Activated CD4-positive, alpha-beta memory T cell treated with anti-CD3 and anti-CD28 coated beads, Interleukin-2, amount 10 ng/mL, durations not matched to agents 7 days and 5 days (primary cell): ENCODE data around the gene FBXO41. TPM values are rescaled to one million over a fixed set of nuclear protein-coding genes. Genes with fewer than 3 reads are reported as not detected.

Source experiments
- CTCF ChIA-PET: fragments of 350-600 bp; sonication (Branson Sonifier 250); formaldehyde crosslinking; loops from one replicate; lab custom pipeline; 2021; ENCODE audit warnings: antibody characterized with exemption, inconsistent platforms; lab: Charles Lee
- POLR2A ChIA-PET: fragments of 350-600 bp; sonication (Branson Sonifier 250); formaldehyde crosslinking; loops from one replicate; lab custom pipeline; 2021; ENCODE audit warnings: antibody characterized with exemption; lab: Charles Lee
- DNase-seq: peaks from one replicate; pipeline ENCODE4 v3.0.0-alpha.2; 2020
- H3K27ac Mint-ChIP-seq: one replicate; pipeline ENCODE4 v1.8.0; 2021; ENCODE audit warnings: mild to moderate bottlenecking, mixed read lengths
- H3K27me3 Mint-ChIP-seq: one replicate; pipeline ENCODE4 v1.8.0; 2021; ENCODE audit warnings: mixed read lengths
- H3K36me3 Mint-ChIP-seq: one replicate; pipeline ENCODE4 v1.8.0; 2021; ENCODE audit warnings: low read depth, mixed read lengths
- H3K4me1 Mint-ChIP-seq: one replicate; pipeline ENCODE4 v1.8.0; 2021; ENCODE audit warnings: mixed read lengths
- H3K4me3 Mint-ChIP-seq: one replicate; pipeline ENCODE4 v1.8.0; 2021; ENCODE audit warnings: mild to moderate bottlenecking, mixed read lengths
- H3K9me3 Mint-ChIP-seq: one replicate; pipeline ENCODE4 v1.8.0; 2021; ENCODE audit warnings: mixed read lengths
- total RNA-seq, 2 experiments: library from RNA; stranded (reverse); gene quantifications; one replicate each; pipeline ENCODE4 v1.2.3, GENCODE V29; 2021

The FBXO41 gene
- total RNA-seq, 2 experiments from 2014 or later: 12.0 to 13.3 TPM

- Mint-ChIP-seq H3K27ac (no peak within 1 kb of the TSS), H3K9me3 (no peaks in the 10 kb centered on the region), H3K27me3 (peaks cover 84% of the 10 kb centered on the region), H3K4me3 (peak within 1 kb of the TSS; percentile 69), H3K36me3 (no peaks in the 10 kb centered on the region), H3K4me1 (peaks cover 16% of the 10 kb centered on the region)
- peak; percentile 92 for DNase-seq
- ChIA-PET CTCF (interaction anchor here (0.7 to 1.2 kb wide), 6 partner anchors 9 to 406 kb away, joined by 3 to 5 read pairs (median 3); partner anchors contain the start of genes ALMS1, FBXO41 and SPR), POLR2A (interaction anchor here (0.7 to 2.5 kb wide), 3 partner anchors 9 to 92 kb away, joined by 3 to 13 read pairs (median 7); partner anchors contain the start of genes ALMS1 and CCT7)
Observed at GRCh38 chr2:73293534-73294171, 9.4 kb upstream of the FBXO41 start, which contains the start of gene EGR4. Gene EGR4 (minus strand): TSS chr2:73293548. CDS start chr2:73293317, 231 bp downstream.

GRCh38 chr2:73292906-73293533 lies 8.7 kb upstream of the FBXO41 start:
- Mint-ChIP-seq H3K4me1 (peaks cover 16% of the 10 kb centered on the region), H3K9me3 (no peaks in the 10 kb centered on the region), H3K4me3 (peak overlapping the region; percentile 69), H3K27me3 (peaks cover 87% of the 10 kb centered on the region), H3K27ac (no peak overlapping the region), H3K36me3 (no peaks in the 10 kb centered on the region)
- CTCF ChIA-PET: interaction anchor here (0.8 to 1.4 kb wide), 6 partner anchors 60 to 406 kb away, joined by 3 to 5 read pairs (median 3); partner anchors contain the start of genes ALMS1, PRADC1 and SPR
- DNase-seq: no peak
- POLR2A ChIA-PET: interaction anchor here (0.9 to 2.5 kb wide), 2 partner anchors 9 to 93 kb away, joined by 3 to 13 read pairs; partner anchors contain the start of gene ALMS1

GRCh38 chr2:73292316-73292905 lies 8.1 kb upstream of the FBXO41 start:
- Mint-ChIP-seq H3K27me3 (peaks cover 83% of the 10 kb centered on the region), H3K4me3 (peak overlapping the region; percentile 61), H3K9me3 (no peaks in the 10 kb centered on the region), H3K27ac (no peak overlapping the region), H3K4me1 (peaks cover 16% of the 10 kb centered on the region), H3K36me3 (no peaks in the 10 kb centered on the region)
- ChIA-PET CTCF (interaction anchor here (1.2 to 1.4 kb wide), 2 partner anchors 59 to 80 kb away, joined by 3 to 4 read pairs; partner anchors contain the start of gene PRADC1), POLR2A (interaction anchor here (2.5 kb wide), 1 partner anchor 93 kb away, joined by 13 read pairs; the partner anchor contains the start of gene ALMS1)
- no peak for DNase-seq

- no peak for DNase-seq
Observed at GRCh38 chr2:73291461-73292315, 7.4 kb upstream of the FBXO41 start.

GRCh38 chr2:73291093-73291460 lies 6.8 kb upstream of the FBXO41 start:
- Mint-ChIP-seq H3K9me3 (no peaks in the 10 kb centered on the region), H3K27me3 (peaks cover 75% of the 10 kb centered on the region), H3K27ac (no peak overlapping the region), H3K36me3 (no peaks in the 10 kb centered on the region), H3K4me3 (peak overlapping the region; percentile 34), H3K4me1 (peaks cover 16% of the 10 kb centered on the region)
- POLR2A ChIA-PET: interaction anchor here (1.4 to 2.4 kb wide), 3 partner anchors 11 to 57 kb away, joined by 4 to 14 read pairs (median 4); partner anchors contain the start of genes CCT7 and PRADC1
- DNase-seq: peak; percentile 65
- CTCF ChIA-PET: interaction anchor here (1.3 to 3.3 kb wide), 7 partner anchors 10 to 446 kb away, joined by 3 to 19 read pairs (median 8); partner anchors contain the start of genes CCT7, PRADC1 and TPRKB

More at GRCh38 chr2:73291461-73292315, 7.4 kb upstream of the FBXO41 start:
- ChIA-PET POLR2A (interaction anchor here (1.4 to 2.5 kb wide), 3 partner anchors 11 to 94 kb away, joined by 4 to 14 read pairs (median 13); partner anchors contain the start of genes ALMS1, CCT7 and PRADC1), CTCF (interaction anchor here (1.2 to 2.6 kb wide), 3 partner anchors 11 to 79 kb away, joined by 3 to 15 read pairs (median 4); partner anchors contain the start of gene PRADC1)
- peaks cover 16% of the 10 kb centered on the region for H3K4me1 Mint-ChIP-seq
- H3K36me3 Mint-ChIP-seq: no peaks in the 10 kb centered on the region
- H3K9me3 Mint-ChIP-seq: no peaks in the 10 kb centered on the region
- peaks cover 80% of the 10 kb centered on the region for H3K27me3 Mint-ChIP-seq
- no peak overlapping the region for H3K27ac Mint-ChIP-seq
- H3K4me3 Mint-ChIP-seq: no peak overlapping the region

- Mint-ChIP-seq H3K27ac (no peak overlapping the region), H3K9me3 (no peaks in the 10 kb centered on the region), H3K4me1 (peaks cover 22% of the 10 kb centered on the region), H3K4me3 (no peak overlapping the region), H3K36me3 (no peaks in the 10 kb centered on the region), H3K27me3 (peaks cover 66% of the 10 kb centered on the region)
- ChIA-PET POLR2A (interaction anchor here (0.7 to 2.4 kb wide), 4 partner anchors 10 to 373 kb away, joined by 3 to 14 read pairs (median 4); partner anchors contain the start of genes CCT7, EMX1 and PRADC1), CTCF (interaction anchor here (0.6 to 3.3 kb wide), 14 partner anchors 10 to 620 kb away, joined by 3 to 19 read pairs (median 6); partner anchors contain the start of genes CCT7, PRADC1 and TPRKB)
- peak; percentile 58 for DNase-seq
Observed at GRCh38 chr2:73290049-73290839, 6.0 kb upstream of the FBXO41 start.

GRCh38 chr2:73289304-73289703 lies 5.0 kb upstream of the FBXO41 start:
- no peak overlapping the region for H3K4me3 Mint-ChIP-seq
- CTCF ChIA-PET: interaction anchor here (0.6 to 3.3 kb wide), 14 partner anchors 9 to 621 kb away, joined by 3 to 19 read pairs (median 5); partner anchors contain the start of genes CCT7 and PRADC1
- H3K4me1 Mint-ChIP-seq: peaks cover 26% of the 10 kb centered on the region
- no peak overlapping the region for H3K27ac Mint-ChIP-seq
- H3K27me3 Mint-ChIP-seq: peaks cover 57% of the 10 kb centered on the region
- no peaks in the 10 kb centered on the region for H3K9me3 Mint-ChIP-seq
- POLR2A ChIA-PET: interaction anchor here (1.2 to 2.4 kb wide), 2 partner anchors 55 to 76 kb away, joined by 3 to 14 read pairs; partner anchors contain the start of genes CCT7 and PRADC1
- DNase-seq: no peak
- no peaks in the 10 kb centered on the region for H3K36me3 Mint-ChIP-seq

- H3K4me3 Mint-ChIP-seq: no peak overlapping the region
- peaks cover 36% of the 10 kb centered on the region for H3K27me3 Mint-ChIP-seq
Observed at GRCh38 chr2:73286134-73286655, 1.9 kb upstream of the FBXO41 start.

GRCh38 chr2:73285159-73285739 lies 971 bp upstream of the FBXO41 start:
- POLR2A ChIA-PET: interaction anchor here (0.5 to 1.9 kb wide), 2 partner anchors 51 to 100 kb away, joined by 3 to 9 read pairs; partner anchors contain the start of genes ALMS1, CCT7 and PRADC1
- DNase-seq: no peak
- H3K9me3 Mint-ChIP-seq: no peaks in the 10 kb centered on the region
- peaks cover 3% of the 10 kb centered on the region for H3K36me3 Mint-ChIP-seq
- CTCF ChIA-PET: interaction anchor here (1.1 to 1.2 kb wide), 2 partner anchors 50 to 108 kb away, joined by 3 to 5 read pairs; no protein-coding TSS in a partner anchor
- peaks cover 20% of the 10 kb centered on the region for H3K4me1 Mint-ChIP-seq
- no peak overlapping the region for H3K27ac Mint-ChIP-seq
- H3K4me3 Mint-ChIP-seq: peak overlapping the region; percentile 53
- peaks cover 26% of the 10 kb centered on the region for H3K27me3 Mint-ChIP-seq

More at GRCh38 chr2:73286134-73286655, 1.9 kb upstream of the FBXO41 start:
- no peak for DNase-seq
- Mint-ChIP-seq H3K4me1 (peaks cover 23% of the 10 kb centered on the region), H3K36me3 (no peaks in the 10 kb centered on the region), H3K27ac (no peak overlapping the region), H3K9me3 (no peaks in the 10 kb centered on the region)
- ChIA-PET CTCF (interaction anchor here (1.0 to 1.2 kb wide), 3 partner anchors 51 to 109 kb away, joined by 3 to 5 read pairs (median 3); no protein-coding TSS in a partner anchor), POLR2A (no interaction called here)
